GM12872 (cell line): ENCODE results near the gene FAU.

ENCODE experiments used
- CTCF ChIP-seq: IDR thresholded peaks from 3 replicates; pipeline ENCODE4 v1.5.1; 2011; ENCODE audit warnings: low read depth, mild to moderate bottlenecking, low read length, moderate library complexity; ENCODE audit not compliant: insufficient read depth

The FAU gene

GRCh38 chr11:65095427-65095826, 26.5 kb downstream of the FAU start:
- no peak for TF ChIP-seq CTCF

- TF ChIP-seq CTCF: no peak
Observed at GRCh38 chr11:65090628-65091027, 31.3 kb downstream of the FAU start.

DNA sequence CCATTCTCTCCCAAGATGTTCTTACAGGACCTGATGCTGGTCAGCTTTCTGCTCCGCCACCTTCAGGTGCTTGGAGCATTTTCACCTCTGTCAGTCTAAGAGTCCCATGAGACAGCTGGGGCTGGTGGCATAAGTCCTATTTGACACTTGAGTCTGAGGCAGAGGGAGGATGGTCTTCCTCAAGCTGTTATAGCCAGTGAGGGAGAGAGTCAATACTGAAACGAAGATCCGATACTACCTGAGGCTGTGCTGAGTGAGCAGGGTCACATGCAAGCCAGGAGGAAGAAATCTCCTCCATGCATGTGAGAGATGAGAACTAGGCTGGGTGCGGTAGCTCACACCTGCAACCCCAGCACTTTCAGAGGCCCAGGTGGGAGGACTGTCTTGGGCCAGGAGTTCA, 32.3 kb downstream of the FAU start:
- no peak for TF ChIP-seq CTCF

DNA sequence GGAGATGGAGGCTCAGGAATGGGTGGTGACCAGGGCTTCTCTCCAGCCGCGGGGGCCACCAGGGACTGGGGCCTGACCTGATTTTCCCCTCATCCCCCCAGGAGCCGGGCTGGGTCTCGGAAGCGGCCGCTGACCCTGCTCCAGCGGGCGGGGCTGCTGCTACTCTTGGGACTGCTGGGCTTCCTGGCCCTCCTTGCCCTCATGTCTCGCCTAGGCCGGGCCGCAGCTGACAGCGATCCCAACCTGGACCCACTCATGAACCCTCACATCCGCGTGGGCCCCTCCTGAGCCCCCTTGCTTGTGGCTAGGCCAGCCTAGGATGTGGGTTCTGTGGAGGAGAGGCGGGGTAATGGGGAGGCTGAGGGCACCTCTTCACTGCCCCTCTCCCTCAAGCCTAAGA, 34.1 kb downstream of the FAU start:
- no peak for TF ChIP-seq CTCF

DNA sequence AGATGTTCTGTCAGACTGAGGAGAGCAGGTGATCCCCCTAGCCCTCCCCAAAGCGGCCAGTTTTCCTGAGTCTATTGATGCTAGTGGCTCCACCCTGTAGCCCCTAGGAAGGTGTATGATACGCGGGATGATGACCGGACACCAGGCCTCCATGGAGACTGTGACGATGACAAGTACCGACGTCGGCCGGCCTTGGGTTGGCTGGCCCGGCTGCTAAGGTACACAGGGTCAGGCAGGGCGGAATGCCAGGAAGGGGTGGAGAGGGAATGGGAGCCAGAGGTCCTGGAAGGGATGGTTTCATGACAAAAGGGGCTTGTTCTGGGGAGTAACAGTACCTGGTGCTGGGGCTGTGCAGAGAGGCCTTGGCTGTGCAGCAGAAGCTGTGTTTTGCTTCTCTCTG, 34.7 kb downstream of the FAU start:
- TF ChIP-seq CTCF: no peak

DNA sequence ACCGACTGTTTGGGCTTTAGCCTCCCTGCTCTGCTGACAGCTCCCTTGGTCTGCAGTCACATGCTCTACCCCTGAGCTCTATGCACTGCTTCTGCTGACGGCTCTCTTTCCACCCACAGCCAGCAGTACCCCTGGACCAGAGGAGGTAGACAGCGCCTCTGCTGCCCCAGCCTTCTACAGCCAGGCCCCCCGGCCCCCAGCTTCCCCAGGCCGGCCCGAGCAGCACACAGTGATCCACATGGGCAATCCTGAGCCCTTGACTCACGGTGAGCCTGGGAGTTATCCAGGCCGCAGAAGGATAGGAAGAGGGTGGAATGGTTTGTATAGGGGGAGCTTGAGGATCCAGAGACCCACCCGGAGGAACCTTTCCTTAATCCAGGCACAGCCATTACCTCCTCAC, 35.1 kb downstream of the FAU start:
- no peak for TF ChIP-seq CTCF

DNA sequence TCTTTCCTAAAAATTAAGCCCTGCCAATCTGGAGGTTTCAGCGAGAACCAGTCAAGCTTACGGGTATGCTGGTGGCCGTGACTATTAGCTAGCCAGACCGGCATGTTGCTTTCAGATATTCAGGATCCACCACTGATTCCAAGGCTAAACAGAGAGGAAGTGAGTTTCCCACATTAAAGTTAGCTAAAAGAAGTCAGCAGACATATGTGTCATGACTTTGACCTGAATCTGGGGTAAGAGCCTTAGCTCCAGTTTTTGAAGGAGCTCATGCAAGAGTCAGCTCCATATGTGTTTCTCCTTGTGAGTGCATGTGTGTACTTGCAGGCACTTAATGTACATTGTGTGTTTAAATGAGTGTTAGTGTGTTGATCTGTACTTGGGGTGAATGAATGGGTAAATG, 36.5 kb downstream of the FAU start:
- TF ChIP-seq CTCF: no peak
